Measurements from ENCODE around the gene NRIP3. TPM values are rescaled to one million over a fixed set of nuclear protein-coding genes. Genes with fewer than 3 reads are reported as not detected.

The NRIP3 gene
- polyA plus RNA-seq, 3 donors = 0.28 to 4.8 (median 1.0) TPM

DNA sequence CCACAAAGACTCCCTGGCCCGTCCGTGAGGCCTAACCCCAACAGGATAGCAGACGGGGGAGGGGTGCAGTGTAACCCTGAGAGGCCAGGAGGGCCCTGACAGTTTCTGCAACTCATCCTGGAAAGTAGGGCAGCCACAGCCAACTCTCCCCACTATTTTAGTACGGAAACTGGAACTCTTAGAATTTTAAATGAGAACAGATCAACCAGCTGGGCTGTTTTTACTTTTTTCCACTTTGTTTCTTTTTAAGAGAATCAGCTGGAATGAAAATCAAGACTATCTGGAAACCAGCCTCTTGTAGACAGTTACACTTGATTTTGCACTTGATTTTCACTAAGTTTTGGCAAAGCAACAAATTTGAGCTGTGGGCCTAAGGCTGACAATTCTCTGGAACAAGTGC, 42.7 kb upstream of the NRIP3 start:
- H3K36me3 ChIP-seq (replicated peaks in 1 of 2; ENCODE audit: control insufficient read depth in 1 of 2, insufficient read depth in 2 of 2, low read length in 2 of 2) = no peaks in the 10 kb centered on the region
- H3K27ac ChIP-seq (ENCODE audit: low read depth in 1 of 2, low read length in 2 of 2) = no peak overlapping the region
- Mint-ChIP-seq H3K27ac (no peak overlapping the region), H3K4me1 (no peaks in the 10 kb centered on the region), H3K27me3 (ENCODE audit: low read depth in 3 of 3) (peaks cover 0 to 4% (median 2%) of the 10 kb centered on the region in 3 donors), H3K9me3 (no peaks in the 10 kb centered on the region), H3K4me3 (no peak overlapping the region), H3K36me3 (no peaks in the 10 kb centered on the region)
- DNase-seq = no peak
- WGBS (ENCODE audit: insufficient coverage) = 79% methylated on average over 3 of the region's 4 CpGs
- no peak overlapping the region for H3K9ac ChIP-seq (ENCODE audit: insufficient read depth, low read length, poor library complexity, severe bottlenecking)
- H4K20me1 ChIP-seq (ENCODE audit: insufficient read depth, low read length) = no peaks in the 10 kb centered on the region
- H3K27me3 ChIP-seq (ENCODE audit: control insufficient read depth in 2 of 2, insufficient read depth in 2 of 2, low read length in 2 of 2) = peaks cover 3% of the 10 kb centered on the region in 2 donors
- TF ChIP-seq, protein P1, sequence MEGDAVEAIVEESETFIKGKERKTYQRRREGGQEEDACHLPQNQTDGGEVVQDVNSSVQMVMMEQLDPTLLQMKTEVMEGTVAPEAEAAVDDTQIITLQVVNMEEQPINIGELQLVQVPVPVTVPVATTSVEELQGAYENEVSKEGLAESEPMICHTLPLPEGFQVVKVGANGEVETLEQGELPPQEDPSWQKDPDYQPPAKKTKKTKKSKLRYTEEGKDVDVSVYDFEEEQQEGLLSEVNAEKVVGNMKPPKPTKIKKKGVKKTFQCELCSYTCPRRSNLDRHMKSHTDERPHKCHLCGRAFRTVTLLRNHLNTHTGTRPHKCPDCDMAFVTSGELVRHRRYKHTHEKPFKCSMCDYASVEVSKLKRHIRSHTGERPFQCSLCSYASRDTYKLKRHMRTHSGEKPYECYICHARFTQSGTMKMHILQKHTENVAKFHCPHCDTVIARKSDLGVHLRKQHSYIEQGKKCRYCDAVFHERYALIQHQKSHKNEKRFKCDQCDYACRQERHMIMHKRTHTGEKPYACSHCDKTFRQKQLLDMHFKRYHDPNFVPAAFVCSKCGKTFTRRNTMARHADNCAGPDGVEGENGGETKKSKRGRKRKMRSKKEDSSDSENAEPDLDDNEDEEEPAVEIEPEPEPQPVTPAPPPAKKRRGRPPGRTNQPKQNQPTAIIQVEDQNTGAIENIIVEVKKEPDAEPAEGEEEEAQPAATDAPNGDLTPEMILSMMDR (IDR thresholded peaks at IDR 0.05) = no peak
- H3K4me1 ChIP-seq (ENCODE audit: control insufficient read depth in 1 of 2, insufficient read depth in 2 of 2, low read length in 2 of 2) = no peaks in the 10 kb centered on the region
- H3K79me2 ChIP-seq (ENCODE audit: insufficient read depth, low read length) = no peaks in the 10 kb centered on the region
- no peak overlapping the region for H3K4me2 ChIP-seq (replicated peaks; ENCODE audit: extremely low read depth, low read length, poor library complexity, severe bottlenecking)
- intact Hi-C loops (cut with micrococcal nuclease) = no loop called here
- H3K9me3 ChIP-seq (replicated peaks in 1 of 2; ENCODE audit: control insufficient read depth in 1 of 2, insufficient read depth in 1 of 2, low read length in 2 of 2) = no peaks in the 10 kb centered on the region
- no peak overlapping the region for H3K4me3 ChIP-seq (replicated peaks in 1 of 3; ENCODE audit: low read depth in 2 of 3, low read length in 3 of 3)
- no peak overlapping the region for H2AFZ ChIP-seq (ENCODE audit: insufficient read depth, low read depth, low read length, poor library complexity, severe bottlenecking)

- peaks cover 0 to 2% (median 0%) of the 10 kb centered on the region in 3 donors for H3K27me3 Mint-ChIP-seq (ENCODE audit: low read depth in 3 of 3)
- no peak overlapping the region for H3K4me2 ChIP-seq (replicated peaks; ENCODE audit: extremely low read depth, low read length, poor library complexity, severe bottlenecking)
- H3K4me1 Mint-ChIP-seq = peaks cover 24% of the 10 kb centered on the region
- WGBS (ENCODE audit: insufficient coverage) = no CpG with 5 or more reads among the region's 1 CpG
- H3K9ac ChIP-seq (ENCODE audit: insufficient read depth, low read length, poor library complexity, severe bottlenecking) = no peak overlapping the region
- H3K4me1 ChIP-seq (ENCODE audit: control insufficient read depth in 1 of 2, insufficient read depth in 2 of 2, low read length in 2 of 2) = peaks cover 25 to 26% of the 10 kb centered on the region in 2 donors
- H3K27ac Mint-ChIP-seq = no peak overlapping the region
- no peak overlapping the region for H3K4me3 Mint-ChIP-seq
- no peaks in the 10 kb centered on the region for H3K36me3 Mint-ChIP-seq
- TF ChIP-seq, protein P1 (IDR thresholded peaks at IDR 0.05) = no peak
- no peak for DNase-seq
- peaks cover 3% of the 10 kb centered on the region in 2 donors for H3K27me3 ChIP-seq (ENCODE audit: control insufficient read depth in 2 of 2, insufficient read depth in 2 of 2, low read length in 2 of 2)
- H3K9me3 Mint-ChIP-seq = peaks cover 0 to 2% (median 0%) of the 10 kb centered on the region in 7 donors
- H4K20me1 ChIP-seq (ENCODE audit: insufficient read depth, low read length) = no peaks in the 10 kb centered on the region
- H3K36me3 ChIP-seq (replicated peaks in 1 of 2; ENCODE audit: control insufficient read depth in 1 of 2, insufficient read depth in 2 of 2, low read length in 2 of 2) = no peaks in the 10 kb centered on the region
- H3K27ac ChIP-seq (ENCODE audit: low read depth in 1 of 2, low read length in 2 of 2) = no peak overlapping the region
- no peaks in the 10 kb centered on the region for H3K9me3 ChIP-seq (replicated peaks in 1 of 2; ENCODE audit: control insufficient read depth in 1 of 2, insufficient read depth in 1 of 2, low read length in 2 of 2)
- H3K4me3 ChIP-seq (replicated peaks in 1 of 3; ENCODE audit: low read depth in 2 of 3, low read length in 3 of 3) = no peak overlapping the region
- intact Hi-C loops (cut with micrococcal nuclease) = no loop called here
- H2AFZ ChIP-seq (ENCODE audit: insufficient read depth, low read depth, low read length, poor library complexity, severe bottlenecking) = no peak overlapping the region
- no peaks in the 10 kb centered on the region for H3K79me2 ChIP-seq (ENCODE audit: insufficient read depth, low read length)
These were observed 38.7 kb upstream of the NRIP3 start for GRCh38 chr11:9042488-9042887.

All from CD14-positive monocyte (primary cell).